ENCODE results near the gene ARID1B. TPM values are rescaled to one million over a fixed set of nuclear protein-coding genes. Genes with fewer than 3 reads are reported as not detected.

The ARID1B gene
- total and polyA plus RNA-seq, 7 donors = 8.4 to 115 (median 69.6) TPM

GRCh38 chr6:157223511-157223910 is 446.3 kb downstream of the ARID1B start:
- Histone ChIP-seq H3K4me1 (peaks cover 0 to 21% (median 16%) of the 10 kb centered on the region in 4 donors), H3K27me3 (no peaks in the 10 kb centered on the region), H3K36me3 (no peaks in the 10 kb centered on the region), H3K27ac (no peak overlapping the region), H3K4me3 (no peak overlapping the region), H3K9me3 (no peaks in the 10 kb centered on the region)
- WGBS, 2 donors = 85 to 96% methylated on average over 15 of the region's 15 CpGs
- TF ChIP-seq CTCF (IDR thresholded peaks at IDR 0.05) (no peak), POLR2A (IDR thresholded peaks at IDR 0.05) (no peak), POLR2AphosphoS5 (IDR thresholded peaks at IDR 0.05) (no peak), EP300 (IDR thresholded peaks at IDR 0.05) (no peak)
- intact Hi-C loops (cut with DNase I) = no loop called here
- no peak for DNase-seq

- 85 to 94% methylated on average over 33 of the region's 33 CpGs for WGBS, 2 donors
- Histone ChIP-seq H3K9me3 (no peaks in the 10 kb centered on the region), H3K27me3 (no peaks in the 10 kb centered on the region), H3K4me1 (peaks cover 0 to 21% (median 16%) of the 10 kb centered on the region in 4 donors), H3K4me3 (no peak overlapping the region), H3K27ac (peak overlapping the region in 2 of 4 donors; percentile 76 to 88), H3K36me3 (no peaks in the 10 kb centered on the region)
- intact Hi-C loops (cut with DNase I) = no loop called here
- DNase-seq = no peak
- no peak for TF ChIP-seq POLR2A (IDR thresholded peaks at IDR 0.05)
- no peak for TF ChIP-seq CTCF (IDR thresholded peaks at IDR 0.05)
Measured at GRCh38 chr6:157224178-157224950, 447.2 kb downstream of the ARID1B start.

- DNase-seq = no peak
- WGBS, 2 donors = 94 to 95% methylated on average over 26 of the region's 26 CpGs
- peaks cover 0 to 21% (median 16%) of the 10 kb centered on the region in 4 donors for H3K4me1 ChIP-seq
Measured at GRCh38 chr6:157224951-157225574, 447.9 kb downstream of the ARID1B start.

GRCh38 chr6:157225575-157225995 is 448.4 kb downstream of the ARID1B start:
- WGBS, 2 donors = 96 to 97% methylated on average over 12 of the region's 12 CpGs
- Histone ChIP-seq H3K4me3 (no peak overlapping the region), H3K36me3 (no peaks in the 10 kb centered on the region), H3K27ac (peak overlapping the region; percentile 52 to 88 (median 66)), H3K4me1 (peaks cover 0 to 21% (median 15%) of the 10 kb centered on the region in 4 donors), H3K9me3 (no peaks in the 10 kb centered on the region), H3K27me3 (no peaks in the 10 kb centered on the region)
- no peak for TF ChIP-seq POLR2AphosphoS5 (IDR thresholded peaks at IDR 0.05)
- TF ChIP-seq POLR2A (IDR thresholded peaks at IDR 0.05) = no peak
- no peak for TF ChIP-seq EP300 (IDR thresholded peaks at IDR 0.05)
- TF ChIP-seq CTCF (IDR thresholded peaks at IDR 0.05) = no peak
- intact Hi-C loops (cut with DNase I) = no loop called here
- no peak for DNase-seq

More at GRCh38 chr6:157224951-157225574, 447.9 kb downstream of the ARID1B start:
- H3K27ac ChIP-seq = peak overlapping the region; percentile 52 to 88 (median 66)
- intact Hi-C loops (cut with DNase I) = no loop called here
- TF ChIP-seq CTCF (IDR thresholded peaks at IDR 0.05) (no peak), POLR2AphosphoS5 (IDR thresholded peaks at IDR 0.05) (no peak), POLR2A (IDR thresholded peaks at IDR 0.05) (no peak), EP300 (IDR thresholded peaks at IDR 0.05) (no peak)
- no peaks in the 10 kb centered on the region for H3K36me3 ChIP-seq
- H3K4me3 ChIP-seq = no peak overlapping the region
- H3K27me3 ChIP-seq = no peaks in the 10 kb centered on the region
- H3K9me3 ChIP-seq = no peaks in the 10 kb centered on the region
